GM19043 (cell line): ENCODE data around the gene TMEM179B.
"Not testable (repeated sequence)": the region's sequence is repeated elsewhere in the genome, so short reads cannot be mapped to it uniquely, and the experiment has no call there.

Experiments used
- ATAC-seq: cut with Tn5 transposase; IDR thresholded peaks from one replicate; pipeline ENCODE4 v1.9.1; 2021; ENCODE audit warnings: low read depth; ENCODE audit not compliant: unreplicated experiment

TMEM179B gene

DNA sequence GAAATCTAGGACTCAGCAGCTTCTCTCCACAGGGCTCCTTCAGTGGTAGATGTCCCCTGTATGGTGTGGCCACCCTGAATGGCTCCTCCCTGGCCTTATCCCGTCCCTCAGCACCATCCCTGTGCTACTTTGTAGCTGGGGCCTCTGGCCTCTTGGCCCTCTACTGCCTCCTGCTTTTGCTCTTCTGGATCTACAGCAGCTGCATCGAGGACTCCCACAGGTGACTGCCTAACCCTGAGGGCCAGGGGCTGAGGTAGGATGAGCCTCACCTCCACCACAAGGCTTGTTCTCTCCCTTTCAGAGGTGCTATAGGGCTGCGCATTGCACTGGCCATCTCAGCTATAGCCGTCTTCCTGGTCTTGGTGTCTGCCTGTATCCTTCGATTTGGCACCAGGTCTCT is 1.8 kb downstream of the TMEM179B start:
- ATAC-seq: no peak

DNA sequence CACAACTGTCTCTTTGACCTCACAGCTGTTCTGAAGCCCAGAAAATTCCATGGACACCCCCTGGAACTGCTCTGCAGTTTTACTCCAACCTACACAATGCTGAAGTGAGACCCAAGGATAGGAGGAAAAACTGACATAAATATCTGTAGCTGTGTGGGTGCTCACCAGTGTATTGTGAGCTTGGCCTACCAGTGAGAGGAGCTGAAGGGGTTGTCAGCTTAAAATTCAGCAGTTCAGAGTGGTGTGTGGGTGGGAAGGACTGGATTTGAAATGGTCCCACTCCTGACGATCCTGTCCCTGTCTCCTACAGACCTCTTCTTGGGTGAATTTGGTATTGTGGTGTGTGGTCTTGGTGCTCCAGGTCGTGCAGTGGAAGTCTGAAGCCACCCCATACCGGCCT is 2.4 kb downstream of the TMEM179B start:
- no peak for ATAC-seq

DNA sequence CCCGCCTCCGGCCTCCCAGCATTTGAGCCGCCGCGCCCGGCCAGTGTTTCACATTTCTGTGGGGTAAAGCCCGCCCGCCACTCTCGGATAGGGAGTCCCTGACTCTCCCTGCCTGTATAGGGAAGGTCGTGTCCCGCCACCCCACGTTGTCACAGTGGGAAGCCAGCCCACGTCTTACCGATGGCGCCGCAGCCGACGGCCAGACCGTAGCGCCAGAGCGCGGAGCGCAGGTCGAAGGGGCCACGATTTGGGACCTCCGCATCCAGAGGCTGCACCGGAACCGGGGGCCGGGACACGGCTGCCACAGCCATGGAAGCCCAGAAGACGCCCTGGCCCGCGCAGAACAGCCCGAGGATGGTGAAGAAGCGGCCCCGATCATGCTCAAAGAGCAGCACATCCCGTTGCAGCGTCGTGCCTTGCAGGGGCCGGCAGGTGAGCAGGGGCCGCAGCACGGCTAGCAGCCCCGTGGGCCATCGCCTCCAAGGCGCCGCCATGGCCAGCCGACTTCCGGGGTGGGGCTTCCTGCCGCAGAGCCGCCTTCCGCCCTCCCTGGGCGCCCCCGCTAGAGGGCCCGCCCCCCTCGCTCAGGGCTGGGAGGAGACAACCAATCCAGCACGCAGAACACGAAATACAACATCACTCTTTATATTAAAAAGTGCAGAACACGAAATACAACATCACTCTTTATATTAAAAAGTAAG is 4.4 kb downstream of the TMEM179B start, which contains the start of gene TMEM223:
Gene TMEM223 (minus strand): TSS at position 506 of the 701 bp plus-strand sequence. CDS start 12 bp downstream, at position 494.
- peak; percentile 73 for ATAC-seq

DNA sequence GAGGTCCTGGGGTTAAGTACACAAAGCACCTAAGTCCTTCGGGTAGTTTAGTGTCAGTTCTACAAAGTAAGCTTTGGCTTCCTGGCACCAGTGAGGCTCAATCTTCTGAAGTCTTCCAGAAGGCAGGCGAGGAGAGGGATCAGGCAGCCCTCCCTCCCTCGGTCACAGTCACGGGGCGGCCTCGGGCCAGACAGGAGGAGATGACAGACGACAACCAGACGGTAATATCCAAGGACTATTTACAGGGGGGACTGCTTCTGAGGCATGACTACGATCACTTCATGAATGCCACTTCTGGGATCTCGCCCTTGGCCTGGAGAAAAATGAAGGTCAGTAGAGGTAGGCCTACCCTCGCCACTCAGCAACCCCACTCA is 5.0 kb downstream of the TMEM179B start:
- no peak for ATAC-seq

DNA sequence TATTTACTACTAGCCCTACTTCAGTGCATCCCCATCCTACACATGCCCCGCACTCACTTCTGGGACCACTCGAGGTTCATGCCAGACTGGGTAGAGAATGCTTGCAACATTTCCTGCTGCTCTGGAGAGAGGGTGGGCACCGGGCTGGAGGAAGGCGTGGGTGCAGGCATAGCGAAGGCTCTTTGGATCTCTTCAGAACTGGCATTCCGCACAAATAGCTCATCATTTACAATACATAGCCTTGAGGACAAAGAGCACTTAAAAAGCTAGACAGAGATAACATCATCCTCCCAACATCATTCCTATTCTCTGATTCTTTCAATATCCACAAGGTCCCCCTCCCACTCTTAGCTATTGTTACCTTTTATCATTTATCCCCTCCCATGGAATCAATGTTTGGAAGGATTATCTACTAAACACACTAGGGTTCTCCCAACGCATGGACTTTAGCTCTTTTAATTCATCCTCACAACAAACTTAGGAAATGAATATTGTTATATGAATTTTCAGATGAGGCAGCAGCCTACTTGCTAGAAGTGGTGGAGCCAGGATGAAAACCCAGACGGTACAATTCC is 7.1 kb downstream of the TMEM179B start:
- ATAC-seq: no peak

DNA sequence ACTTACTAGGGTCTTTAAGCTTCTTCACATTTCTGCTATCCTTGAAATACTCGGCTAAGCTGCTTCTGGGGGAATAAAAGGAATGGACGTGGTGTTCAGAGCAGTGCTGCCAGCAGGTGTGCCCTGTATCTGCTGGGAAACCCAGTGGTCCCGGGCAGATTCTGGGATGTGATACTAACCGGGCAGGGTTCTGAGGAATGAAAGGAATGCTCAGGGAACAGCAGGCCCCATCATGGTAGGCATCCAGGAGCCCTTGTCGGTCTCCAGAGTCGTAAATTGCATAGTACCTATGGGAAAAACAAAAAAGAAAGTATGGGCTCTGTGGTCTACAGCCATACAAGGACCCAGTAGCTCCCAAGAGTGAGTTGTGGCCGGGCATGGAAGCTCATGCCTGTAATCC is 9.1 kb downstream of the TMEM179B start:
- no peak for ATAC-seq

DNA sequence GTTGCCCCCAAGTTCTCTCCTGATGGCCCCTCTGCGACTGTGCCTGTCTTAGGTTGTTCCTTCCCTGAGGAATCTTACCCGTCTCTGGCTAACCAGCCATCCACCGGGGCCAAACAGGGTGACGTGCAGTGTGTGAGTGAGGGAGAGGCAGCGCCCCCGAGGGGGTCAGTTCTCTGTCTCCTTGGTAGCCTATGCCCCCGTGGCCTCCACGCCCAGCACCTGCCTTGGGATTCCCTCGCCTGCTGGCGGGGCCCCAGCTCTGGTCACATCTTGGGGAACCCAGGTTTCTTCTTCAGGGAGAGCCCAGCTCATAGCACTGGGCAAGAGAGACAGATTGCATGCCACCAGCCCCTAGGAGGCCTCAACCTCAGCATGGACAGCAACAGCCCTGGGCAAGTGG is 12.3 kb downstream of the TMEM179B start:
- no peak for ATAC-seq

DNA sequence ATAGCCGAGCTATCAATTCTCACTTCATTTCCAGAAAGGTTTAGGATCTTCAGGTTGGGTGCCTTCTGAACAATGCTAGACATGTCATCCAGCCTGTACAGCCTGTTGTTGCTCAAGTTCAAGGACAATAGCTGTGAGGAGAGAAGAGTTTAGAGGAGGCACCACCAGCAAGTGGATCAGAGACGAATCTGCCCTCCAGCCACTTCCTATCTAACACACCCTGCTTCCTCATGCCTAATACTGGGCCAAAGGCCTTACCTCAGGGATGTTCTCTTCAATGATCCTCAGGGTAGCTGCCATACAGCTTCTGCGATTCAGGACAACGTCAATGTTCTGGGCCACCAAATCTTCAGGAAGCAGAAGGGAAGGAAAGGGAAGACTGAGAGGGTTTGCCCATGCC is 13.9 kb downstream of the TMEM179B start:
- ATAC-seq: no peak

DNA sequence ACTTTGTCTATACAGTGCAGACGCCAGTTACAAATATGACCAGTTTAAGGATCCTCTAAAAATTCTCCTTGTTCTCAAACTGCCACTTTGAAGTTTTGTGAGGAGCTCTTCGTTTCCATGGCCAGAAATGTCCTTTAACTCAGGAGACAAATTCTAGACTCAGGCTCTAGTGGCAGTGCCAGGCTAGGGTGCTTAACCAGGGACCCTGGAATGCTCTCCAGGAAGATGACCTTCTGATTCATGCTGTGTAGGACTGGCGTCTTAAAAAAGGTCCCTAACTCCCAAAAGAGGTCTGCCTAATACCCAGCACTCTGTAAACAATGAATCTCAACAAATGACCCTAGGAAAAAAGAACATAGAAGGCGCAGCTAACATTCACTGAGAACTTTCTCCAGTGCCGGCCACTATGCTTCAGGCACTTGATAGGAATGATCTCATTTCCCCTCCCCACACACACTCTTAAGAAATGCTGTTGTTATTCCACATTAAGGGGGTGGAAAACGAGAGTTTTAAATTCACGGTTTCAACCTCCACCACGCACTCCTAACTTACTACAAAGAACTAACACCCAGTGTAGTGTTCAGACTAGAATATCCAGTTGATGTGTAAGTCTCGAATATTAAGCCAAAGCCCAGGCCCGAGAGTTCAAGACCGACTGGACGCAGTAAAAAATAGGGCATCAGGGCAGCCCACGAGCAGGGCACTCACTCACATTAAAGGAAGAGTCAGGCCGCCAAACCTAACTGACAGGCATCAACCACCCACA is 17.3 kb downstream of the TMEM179B start:
- ATAC-seq: no peak

DNA sequence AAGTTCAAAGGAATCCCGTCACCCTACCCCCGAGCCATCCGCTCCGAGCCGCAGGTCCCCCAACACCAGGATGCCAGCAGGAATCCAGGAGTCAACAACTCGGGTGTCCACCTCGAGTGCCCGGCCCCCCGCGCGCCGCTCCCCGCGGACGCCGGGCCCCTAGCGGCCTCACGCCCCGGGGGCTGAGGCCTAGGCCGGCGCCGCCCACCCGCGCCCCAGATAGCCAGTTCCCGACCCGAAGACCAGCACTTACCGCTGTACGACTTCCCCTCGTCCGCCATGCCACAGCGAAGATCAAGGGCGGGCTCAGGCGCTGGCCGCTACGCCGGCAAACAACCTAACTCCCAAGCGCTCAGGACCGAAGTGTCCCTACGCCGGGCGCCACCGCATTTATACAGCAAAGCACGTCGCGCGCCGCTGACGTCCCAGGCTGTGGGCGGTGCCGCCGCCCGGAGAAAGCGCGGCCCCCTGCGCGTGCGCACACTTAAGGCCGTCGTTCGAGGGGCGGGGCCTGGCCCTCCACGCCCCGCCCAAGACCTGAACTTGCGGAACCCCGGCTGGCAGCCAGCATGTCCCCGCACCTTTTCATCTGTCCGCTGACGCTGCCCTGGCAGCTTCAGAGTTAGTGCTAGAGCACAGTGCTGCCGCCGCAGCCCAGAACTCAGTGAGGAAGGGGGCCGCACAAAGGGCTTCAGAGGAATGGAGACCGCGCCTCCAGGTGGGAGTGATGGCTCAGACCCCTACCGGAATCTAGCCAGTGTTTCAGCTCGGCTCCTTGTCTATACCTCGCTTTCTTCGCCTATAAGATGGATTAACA is 18.1 kb downstream of the TMEM179B start, which contains the start of gene NXF1:
Gene NXF1 (minus strand): TSS at position 365 of the 817 bp plus-strand sequence. CDS start 84 bp downstream, at position 281.
- ATAC-seq: peak; percentile 67

DNA sequence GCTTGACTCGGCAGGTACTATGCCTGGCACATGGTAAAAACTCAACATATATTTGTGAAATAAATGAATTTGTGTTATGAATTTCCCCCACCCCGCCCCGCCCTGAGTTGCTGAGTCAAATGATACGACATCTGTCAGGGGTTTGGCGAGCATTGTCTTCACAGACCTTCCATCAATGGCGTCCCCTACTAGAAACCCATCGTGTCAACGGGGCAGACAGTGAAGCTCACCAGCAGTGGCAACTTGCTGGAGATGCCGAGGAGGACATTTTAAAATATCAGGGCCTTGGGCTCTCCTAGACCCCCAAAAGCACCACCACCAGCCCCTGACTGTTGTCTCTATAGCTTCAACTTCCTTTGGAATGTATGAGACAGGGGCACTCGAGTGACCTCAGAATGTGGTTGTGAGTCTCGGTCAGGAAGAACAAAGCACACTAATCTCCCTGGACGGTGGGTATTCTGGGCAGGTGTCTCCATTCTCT is 18.8 kb downstream of the TMEM179B start:
- ATAC-seq: no peak

DNA sequence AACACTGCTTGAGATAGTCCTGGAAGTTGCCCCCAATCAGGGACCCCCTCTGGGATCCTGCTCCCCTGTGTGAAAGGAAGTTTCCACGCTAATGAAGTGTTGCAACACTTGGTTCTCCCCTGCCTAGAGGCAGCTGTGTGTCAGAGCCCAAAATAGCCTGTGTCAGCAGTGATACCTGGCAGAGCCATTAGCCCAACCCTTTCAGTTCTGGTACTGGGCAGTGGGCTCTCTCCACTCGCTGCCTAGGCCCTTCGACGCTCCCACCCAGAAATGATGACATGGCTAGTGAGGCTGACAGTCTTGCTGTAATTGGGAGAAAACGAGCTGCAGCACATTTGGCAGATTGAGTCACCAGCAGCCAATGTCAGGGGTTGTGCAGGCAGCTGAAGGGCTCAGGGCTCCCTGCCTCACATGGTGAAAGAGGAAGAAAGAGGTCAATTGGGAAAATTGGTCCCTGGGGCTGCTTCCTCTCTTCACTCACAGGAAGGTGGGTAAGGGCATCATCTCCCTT is 19.5 kb downstream of the TMEM179B start:
- ATAC-seq: no peak

DNA sequence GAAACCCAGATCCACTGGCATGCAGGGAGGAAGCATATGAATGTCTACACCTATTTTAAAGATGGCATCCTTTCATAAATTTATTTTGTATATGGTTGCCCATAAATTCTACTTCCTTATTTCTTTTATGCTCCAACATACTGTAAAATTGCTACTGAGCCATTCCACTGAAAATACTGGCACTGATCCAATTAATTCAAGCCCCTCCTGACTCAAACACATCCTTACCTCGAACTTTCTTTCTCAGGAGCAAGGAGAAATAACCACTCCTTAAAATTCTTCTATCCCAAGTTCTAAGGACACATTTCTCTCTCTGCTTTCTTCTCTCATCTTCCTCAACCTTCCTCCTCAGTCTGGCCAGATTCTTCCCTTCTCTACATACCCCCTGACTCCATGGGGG is 23.5 kb downstream of the TMEM179B start:
- no peak for ATAC-seq

DNA sequence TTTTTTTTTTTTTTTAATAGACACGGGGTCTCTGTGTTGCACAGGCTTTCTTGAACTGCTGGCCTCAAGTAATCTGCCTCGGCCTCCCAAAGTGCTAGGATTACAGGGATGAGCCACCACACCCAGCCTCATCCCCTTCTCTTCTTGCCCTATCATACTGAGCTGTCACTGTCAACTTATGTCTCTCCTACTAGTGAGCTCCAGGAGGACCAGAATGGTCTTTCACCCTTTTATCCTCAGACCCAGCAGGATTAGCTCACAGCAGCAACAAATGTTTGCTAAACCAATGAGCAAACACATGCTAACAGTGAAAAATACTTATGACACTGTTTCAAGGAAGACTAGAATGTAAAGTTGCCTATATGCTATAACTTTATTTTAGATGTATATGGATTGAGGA is 24.5 kb downstream of the TMEM179B start:
- no peak for ATAC-seq

DNA sequence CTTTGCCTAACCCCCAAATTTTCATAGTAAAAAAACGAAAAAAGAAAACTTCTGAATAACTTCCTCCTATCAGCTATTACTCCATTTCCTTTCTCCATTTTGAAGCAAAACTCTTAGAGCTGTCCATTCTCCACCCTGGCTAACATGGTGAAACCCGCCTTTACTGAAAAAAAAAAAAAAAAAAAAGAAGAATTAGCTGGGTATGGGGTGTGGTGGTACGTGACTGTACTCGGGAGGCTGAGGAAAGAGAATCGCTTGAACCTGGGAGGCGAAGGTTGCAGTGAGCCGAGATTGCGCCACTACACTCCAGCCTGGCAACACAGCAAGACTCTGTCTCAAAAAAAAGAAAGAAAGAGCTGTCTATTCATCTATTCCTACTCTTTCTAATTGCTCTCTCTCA is 29.4 kb downstream of the TMEM179B start:
- ATAC-seq: no peak

DNA sequence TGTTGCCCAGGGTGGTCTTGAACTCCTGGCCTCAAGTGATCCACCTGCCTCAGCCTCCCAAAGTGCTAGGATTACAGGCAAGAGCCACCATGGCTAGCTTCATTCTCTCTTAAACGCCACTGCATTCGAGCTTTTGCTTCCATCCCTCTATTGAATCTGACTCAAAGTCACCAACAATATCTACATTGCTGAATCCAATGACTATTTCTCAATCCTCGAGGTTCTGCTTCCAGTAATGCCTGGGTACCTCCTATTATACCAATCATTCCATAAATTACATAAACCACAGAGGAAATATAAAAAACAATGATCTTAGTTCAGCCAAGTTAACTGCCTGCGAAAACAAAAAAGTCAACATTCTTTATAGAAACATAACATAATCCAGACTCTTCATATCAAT is 29.9 kb downstream of the TMEM179B start:
- no peak for ATAC-seq

DNA sequence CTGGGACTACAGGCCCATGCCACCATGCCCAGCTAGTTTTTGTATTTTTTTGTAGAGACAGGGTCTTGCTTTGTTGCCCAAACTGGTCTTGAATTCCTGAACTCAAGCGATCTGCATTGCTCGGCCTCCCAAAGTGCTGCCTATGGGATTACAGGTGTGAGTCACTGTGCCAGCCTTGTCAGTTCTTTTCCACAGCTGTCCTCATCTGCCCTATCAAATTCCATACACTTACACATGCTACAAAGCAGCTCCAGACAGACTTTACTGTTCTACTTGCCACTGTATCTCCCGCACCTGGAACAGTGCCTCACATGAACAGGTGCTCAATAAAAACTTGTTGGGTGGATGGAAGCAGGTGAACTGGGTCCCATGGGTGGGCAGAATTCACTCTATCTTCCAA is 36.5 kb downstream of the TMEM179B start:
- no peak for ATAC-seq

DNA sequence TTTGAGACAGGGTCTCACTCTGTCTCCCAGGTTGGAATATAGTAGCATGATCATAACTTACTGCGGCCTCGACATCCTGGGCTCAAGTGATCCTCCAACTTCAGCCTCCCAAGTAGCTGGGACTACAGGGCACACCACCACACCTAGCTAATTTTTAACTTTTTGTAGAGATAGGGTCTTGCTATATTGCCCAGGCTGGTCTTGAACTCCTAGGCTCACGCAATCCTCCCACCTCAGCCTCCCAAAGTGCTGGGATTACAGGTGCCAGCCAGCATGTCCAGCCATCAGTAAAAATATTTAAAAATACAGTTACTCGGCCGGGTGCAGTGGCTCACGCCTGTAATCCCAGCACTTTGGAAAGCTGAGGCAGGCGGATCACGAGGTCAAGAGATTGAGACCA is 40.9 kb downstream of the TMEM179B start:
- ATAC-seq: not testable (repeated sequence)

DNA sequence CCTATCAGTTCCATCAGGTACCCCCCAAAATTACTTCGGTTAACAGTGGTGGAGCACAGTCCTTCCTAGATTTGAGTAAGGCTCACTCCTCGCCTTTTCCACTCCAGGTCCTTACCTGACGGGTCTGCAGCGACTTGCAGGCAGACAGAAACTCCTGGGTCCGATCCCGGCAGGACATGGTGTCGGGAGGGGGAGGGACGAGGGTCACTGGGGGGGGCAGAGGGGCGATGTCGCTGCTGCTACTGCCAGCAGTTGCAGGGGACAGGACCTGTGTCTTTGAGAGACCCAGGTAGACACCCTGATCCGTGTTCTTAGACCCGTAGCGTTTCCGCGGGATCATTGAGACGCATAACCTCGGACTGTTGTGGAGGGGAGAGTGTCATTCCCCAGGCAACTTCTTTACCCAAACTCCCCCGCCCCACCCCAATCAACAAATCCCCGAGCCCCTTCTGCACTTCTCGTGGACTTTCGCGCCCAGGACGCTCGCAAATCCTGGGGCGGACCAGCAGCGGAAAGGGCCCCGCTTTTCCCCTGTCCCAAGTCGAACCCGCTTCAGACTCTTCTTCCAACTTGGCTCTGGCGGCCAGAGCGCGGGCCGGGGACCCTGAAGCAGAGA is 43.8 kb downstream of the TMEM179B start:
- ATAC-seq: no peak
